ENCODE data around the gene NNAT. TPM values are rescaled to one million over a fixed set of nuclear protein-coding genes. Genes with fewer than 3 reads are reported as not detected.

The NNAT gene
- total RNA-seq, 6 experiments from 2014 or later, result not detected

- intact Hi-C loops (cut with DNase I), result no loop called here
- no peak for ATAC-seq
Observed at GRCh38 chr20:37498066-37498665, 22.9 kb upstream of the NNAT start.

GRCh38 chr20:37500311-37500710 lies 20.7 kb upstream of the NNAT start:
- no peaks in the 10 kb centered on the region for H3K9me3 ChIP-seq
- ATAC-seq, result no peak
- H3K36me3 ChIP-seq, result no peaks in the 10 kb centered on the region
- no peak overlapping the region for H3K4me3 ChIP-seq
- no peak overlapping the region for H3K27ac ChIP-seq
- peak in 1 of 3 donors; percentile 33 for DNase-seq
- TF ChIP-seq CTCF (IDR thresholded peaks at IDR 0.05), result no peak
- TF ChIP-seq POLR2A (IDR thresholded peaks at IDR 0.05), result no peak
- 94% methylated on average over 4 of the region's 7 CpGs for WGBS (ENCODE audit: insufficient coverage, low coverage, low lambda C conversion rate, missing lambda C conversion rate)
- intact Hi-C loops (cut with DNase I), result no loop called here
- H3K4me1 ChIP-seq, result peaks cover 0 to 3% (median under 1%) of the 10 kb centered on the region in 4 donors
- H3K27me3 ChIP-seq, result no peaks in the 10 kb centered on the region

More at GRCh38 chr20:37498066-37498665, 22.9 kb upstream of the NNAT start:
- H3K27ac ChIP-seq, result no peak overlapping the region
- no peak overlapping the region for H3K4me3 ChIP-seq
- no peaks in the 10 kb centered on the region for H3K36me3 ChIP-seq
- H3K9me3 ChIP-seq, result no peaks in the 10 kb centered on the region
- 90% methylated on average over 2 of the region's 2 CpGs for WGBS (ENCODE audit: insufficient coverage, low coverage, low lambda C conversion rate, missing lambda C conversion rate)
- H3K4me1 ChIP-seq, result no peaks in the 10 kb centered on the region
- no peak for DNase-seq
- TF ChIP-seq CTCF (IDR thresholded peaks at IDR 0.05), result no peak
- TF ChIP-seq POLR2A (IDR thresholded peaks at IDR 0.05), result no peak
- H3K27me3 ChIP-seq, result no peaks in the 10 kb centered on the region

GRCh38 chr20:37501940-37502339 lies 19.1 kb upstream of the NNAT start:
- Histone ChIP-seq H3K4me3 (no peak overlapping the region), H3K9me3 (no peaks in the 10 kb centered on the region), H3K27ac (no peak overlapping the region), H3K4me1 (peaks cover 0 to 14% (median 3%) of the 10 kb centered on the region in 4 donors), H3K36me3 (no peaks in the 10 kb centered on the region), H3K27me3 (no peaks in the 10 kb centered on the region)
- peak in 1 of 3 donors; percentile 36 for DNase-seq
- peak in 1 of 4 donors; percentile 9 for ATAC-seq
- TF ChIP-seq POLR2A (IDR thresholded peaks at IDR 0.05) (no peak), CTCF (IDR thresholded peaks at IDR 0.05) (no peak)
- 56% methylated on average over 2 of the region's 7 CpGs for whole genome bisulfite sequencing (ENCODE audit: insufficient coverage, low coverage, low lambda C conversion rate, missing lambda C conversion rate)
- intact Hi-C loops (cut with DNase I), result no loop called here

GRCh38 chr20:37502654-37503053 lies 18.4 kb upstream of the NNAT start:
- no peaks in the 10 kb centered on the region for H3K36me3 ChIP-seq
- DNase-seq, result peak in 1 of 3 donors; percentile 10
- H3K4me3 ChIP-seq, result no peak overlapping the region
- H3K9me3 ChIP-seq, result no peaks in the 10 kb centered on the region
- TF ChIP-seq CTCF (IDR thresholded peaks at IDR 0.05) (no peak), POLR2A (IDR thresholded peaks at IDR 0.05) (no peak)
- peaks cover 0 to 14% (median 3%) of the 10 kb centered on the region in 4 donors for H3K4me1 ChIP-seq
- no peaks in the 10 kb centered on the region for H3K27me3 ChIP-seq
- WGBS (ENCODE audit: insufficient coverage, low coverage, low lambda C conversion rate, missing lambda C conversion rate), result 83% methylated on average over 2 of the region's 2 CpGs
- ATAC-seq, result no peak
- no peak overlapping the region for H3K27ac ChIP-seq
- intact Hi-C loops (cut with DNase I), result no loop called here
